ENCODE measurements around the gene ZBTB18.
A peak's percentile ranks its signal among the peaks of the same experiment; 100 is the strongest.

The ZBTB18 gene

DNA sequence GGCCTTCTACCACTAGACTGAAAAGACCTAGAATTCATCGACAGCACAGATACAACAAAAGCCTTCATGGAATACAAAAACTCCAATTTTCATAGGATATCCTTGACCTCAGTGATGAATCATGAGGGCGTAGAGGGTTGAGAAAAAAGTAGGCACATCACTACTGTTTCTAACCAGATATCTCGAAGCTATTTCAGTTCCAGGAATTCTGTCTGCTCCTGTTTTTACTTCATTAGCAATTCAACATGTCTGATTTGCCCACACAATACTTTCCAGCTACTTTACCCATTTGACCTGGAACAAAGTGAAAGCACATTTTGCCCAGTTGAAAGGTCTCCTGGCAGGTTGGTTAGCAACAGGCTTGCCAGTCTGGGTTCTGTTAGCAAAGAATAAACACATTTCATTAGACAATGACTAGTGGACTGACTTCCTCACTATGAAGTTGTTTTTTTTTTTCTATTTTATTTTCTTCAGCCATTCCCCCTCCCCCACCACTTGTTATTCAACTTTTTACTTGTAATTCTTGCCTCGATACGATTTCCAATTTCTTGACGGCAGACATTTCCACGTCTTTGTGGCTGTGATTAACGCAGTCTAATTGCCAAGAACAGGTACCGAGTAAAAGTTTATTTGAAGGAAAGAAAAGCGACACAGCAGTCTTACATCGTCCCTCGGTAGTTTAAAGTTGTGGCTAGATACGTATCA, 4.0 kb upstream of the ZBTB18 start:
- H3K4me3 ChIP-seq (ENCODE audit: low read depth, low read length): peak overlapping the region; percentile 84
- DNase-seq (ENCODE audit: low read depth, low spot score): peak; percentile 50
- in situ Hi-C loops (cut with HindIII; ENCODE audit: low sequenced_read_pairs): no loop called here
- TF ChIP-seq CTCF (IDR thresholded peaks at IDR 0.05; ENCODE audit: low read depth, low read length): no peak

GRCh38 chr1:244047621-244048255, 3.3 kb upstream of the ZBTB18 start:
- no peak for TF ChIP-seq CTCF (IDR thresholded peaks at IDR 0.05; ENCODE audit: low read depth, low read length)
- in situ Hi-C loops (cut with HindIII; ENCODE audit: low sequenced_read_pairs): no loop called here

GRCh38 chr1:244048256-244049161, 2.6 kb upstream of the ZBTB18 start:
- peak; percentile 100 for DNase-seq (ENCODE audit: low read depth, low spot score)
- peak overlapping the region; percentile 84 for H3K4me3 ChIP-seq (ENCODE audit: low read depth, low read length)
- in situ Hi-C loops (cut with HindIII; ENCODE audit: low sequenced_read_pairs): no loop called here
- no peak for TF ChIP-seq CTCF (IDR thresholded peaks at IDR 0.05; ENCODE audit: low read depth, low read length)

More at GRCh38 chr1:244047621-244048255, 3.3 kb upstream of the ZBTB18 start:
- DNase-seq (ENCODE audit: low read depth, low spot score): peak; percentile 55
- H3K4me3 ChIP-seq (ENCODE audit: low read depth, low read length): peak overlapping the region; percentile 84

GRCh38 chr1:244049162-244050013, 1.7 kb upstream of the ZBTB18 start:
- TF ChIP-seq CTCF (IDR thresholded peaks at IDR 0.05; ENCODE audit: low read depth, low read length): no peak
- in situ Hi-C loops (cut with HindIII; ENCODE audit: low sequenced_read_pairs): no loop called here
- H3K4me3 ChIP-seq (ENCODE audit: low read depth, low read length): peak overlapping the region; percentile 73
- DNase-seq (ENCODE audit: low read depth, low spot score): no peak

DNA sequence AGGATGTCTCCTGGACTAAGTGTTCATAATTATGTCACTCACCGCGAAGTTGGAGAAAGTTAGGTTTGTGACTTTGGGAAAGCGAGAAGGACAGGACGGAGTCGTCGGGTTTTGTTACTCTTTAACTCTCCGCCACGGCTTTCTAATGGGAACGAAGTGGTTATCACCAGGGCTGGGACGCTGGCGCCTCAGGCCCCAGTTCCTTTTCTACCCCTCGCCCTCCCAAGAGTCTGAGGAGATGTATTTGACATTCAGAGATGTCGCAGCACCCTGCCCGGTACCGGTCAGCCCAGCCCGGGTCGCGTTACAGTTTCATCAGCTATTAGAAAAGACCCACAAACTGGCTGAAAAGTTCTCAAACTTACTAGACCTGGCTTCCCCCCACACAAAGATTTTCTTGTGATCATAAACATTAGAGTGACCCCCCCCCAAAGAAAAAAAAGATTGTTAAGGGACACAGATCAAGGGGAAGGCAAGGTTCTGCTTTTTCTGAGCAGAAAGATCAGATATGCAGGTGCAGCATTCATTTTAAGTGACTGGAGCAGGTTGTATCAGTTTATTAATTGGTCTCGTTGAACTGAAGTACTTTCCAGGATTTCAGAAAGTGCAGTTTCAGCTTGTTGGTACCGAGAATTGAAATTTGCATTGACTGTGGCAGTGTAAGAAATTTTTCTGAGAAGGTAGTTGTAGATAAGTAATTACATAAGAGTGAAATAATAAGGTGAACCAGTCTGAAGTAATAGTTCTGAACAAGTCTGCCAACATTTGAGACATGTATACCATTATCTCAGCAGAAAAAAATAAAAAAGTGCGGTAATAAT, 859 bp upstream of the ZBTB18 start:
- in situ Hi-C loops (cut with HindIII; ENCODE audit: low sequenced_read_pairs): no loop called here
- no peak for TF ChIP-seq CTCF (IDR thresholded peaks at IDR 0.05; ENCODE audit: low read depth, low read length)
- DNase-seq (ENCODE audit: low read depth, low spot score): no peak
- peak overlapping the region; percentile 73 for H3K4me3 ChIP-seq (ENCODE audit: low read depth, low read length)

Data from astrocyte of the spinal cord (primary cell).